CD4-positive, CD25-positive, alpha-beta regulatory T cell (primary cell): ENCODE data around the gene PHF8. TPM values are rescaled to one million over a fixed set of nuclear protein-coding genes. Genes with fewer than 3 reads are reported as not detected.
A peak's percentile ranks its signal among the peaks of the same experiment; 100 is the strongest.

Source experiments
- ATAC-seq, 2 donors: fragments of 150-1000 bp; cut with Tn5 transposase; one replicate each; pipeline ENCODE4 v1.10.0; 2021; ENCODE audit warnings: low read depth in 2 of 2, moderate number of reproducible peaks in 2 of 2, moderate library complexity in 1 of 2
- DNase-seq, 3 donors: peaks; one replicate each; pipeline versions ENCODE4 v3.0.0 to v3.0.0-alpha.2; 2012 to 2022; ENCODE audit warnings: mixed read lengths in 1 of 3
- H3K27ac ChIP-seq: one replicate; pipeline ENCODE4 v1.7.0; 2013; ENCODE audit warnings: mild to moderate bottlenecking, low read length; ENCODE audit not compliant: insufficient read depth, poor library complexity, severe bottlenecking
- H3K27me3 ChIP-seq: one replicate; pipeline ENCODE4 v1.7.0; 2013; ENCODE audit warnings: low read length; ENCODE audit not compliant: control insufficient read depth, insufficient read depth
- H3K36me3 ChIP-seq: one replicate; pipeline ENCODE4 v1.7.0; 2013; ENCODE audit warnings: mild to moderate bottlenecking, low read length, moderate library complexity; ENCODE audit not compliant: control insufficient read depth, insufficient read depth
- H3K4me1 ChIP-seq: 2 replicates; pipeline ENCODE4 v1.7.0; 2013; ENCODE audit warnings: mild to moderate bottlenecking, low read length; ENCODE audit not compliant: insufficient read depth, control insufficient read depth, poor library complexity, severe bottlenecking
- H3K4me3 ChIP-seq: one replicate; pipeline ENCODE4 v1.7.0; 2013; ENCODE audit warnings: low read depth, mild to moderate bottlenecking, low read length, moderate library complexity
- H3K9me3 ChIP-seq, 2 experiments: 1 replicate in 1 of 2; 2 replicates in 1 of 2; pipeline ENCODE4 v1.7.0; 2013; ENCODE audit warnings: low read length in 2 of 2, mild to moderate bottlenecking in 1 of 2, moderate library complexity in 1 of 2; ENCODE audit not compliant: control insufficient read depth in 2 of 2
- H3K27ac Mint-ChIP-seq, 3 donors: one replicate each; pipeline ENCODE4 v1.8.0; 2020 to 2022; ENCODE audit warnings: mild to moderate bottlenecking in 3 of 3, mixed read lengths in 3 of 3, moderate library complexity in 2 of 3
- H3K27me3 Mint-ChIP-seq: one replicate; pipeline ENCODE4 v1.8.0; 2022; ENCODE audit warnings: mild to moderate bottlenecking, mixed read lengths
- H3K36me3 Mint-ChIP-seq: one replicate; pipeline ENCODE4 v1.8.0; 2020; ENCODE audit warnings: mixed read lengths
- H3K4me1 Mint-ChIP-seq, 4 donors: one replicate each; pipeline ENCODE4 v1.8.0; 2020 to 2022; ENCODE audit warnings: mixed read lengths in 4 of 4, mild to moderate bottlenecking in 1 of 4
- H3K4me3 Mint-ChIP-seq, 4 donors: one replicate each; pipeline ENCODE4 v1.8.0; 2020 to 2022; ENCODE audit warnings: mild to moderate bottlenecking in 4 of 4, mixed read lengths in 4 of 4, moderate library complexity in 3 of 4
- H3K9me3 Mint-ChIP-seq, 7 donors: one replicate each; pipeline ENCODE4 v1.8.0; 2020 to 2022; ENCODE audit warnings: mixed read lengths in 7 of 7, mild to moderate bottlenecking in 3 of 7, moderate library complexity in 2 of 7
- polyA plus RNA-seq, 4 donors: library from polyadenylated mRNA; unstranded; fragments of 300-500 nt; fragmentation: Illumina TruSeq; gene quantifications; one replicate each; pipeline ENCODE4 v1.2.3, GENCODE V29; 2021
- total RNA-seq: library from RNA; stranded (reverse); gene quantifications from one replicate; pipeline ENCODE4 v1.2.3, GENCODE V29; 2022

The PHF8 gene
- 65.8 TPM for total RNA-seq
- polyA plus RNA-seq: 10 to 100 TPM; 17.2 to 21.5 (median 19.0) TPM

GRCh38 chrX:54044126-54044876, at the start of gene PHF8:
Gene PHF8 (minus strand): TSS chrX:54044473. CDS start chrX:54042728, 1,745 bp downstream.
- Histone ChIP-seq H3K4me1 (peaks cover 7% of the 10 kb centered on the region), H3K27me3 (no peaks in the 10 kb centered on the region), H3K27ac (peak within 1 kb of the TSS; percentile 94), H3K36me3 (peaks cover 21% of the 10 kb centered on the region), H3K9me3 (no peaks in the 10 kb centered on the region), H3K4me3 (peak within 1 kb of the TSS; percentile 89)
- peaks cover 5% of the 10 kb centered on the region for H3K27me3 Mint-ChIP-seq
- ATAC-seq (peak; percentile 86 to 89), DNase-seq (peak; percentile 90 to 96 (median 94))
- peaks cover 0 to 32% (median 9%) of the 10 kb centered on the region in 4 donors for H3K4me1 Mint-ChIP-seq
- peaks cover 0 to 1% (median 0%) of the 10 kb centered on the region in 7 donors for H3K9me3 Mint-ChIP-seq
- H3K36me3 Mint-ChIP-seq: peaks cover 10% of the 10 kb centered on the region
- H3K4me3 Mint-ChIP-seq: peak within 1 kb of the TSS; percentile 91 to 100 (median 98)
- peak within 1 kb of the TSS; percentile 97 to 98 (median 98) for H3K27ac Mint-ChIP-seq

GRCh38 chrX:54093571-54093970, 49.3 kb upstream of the PHF8 start:
- no peaks in the 10 kb centered on the region for H3K4me1 ChIP-seq
- no peak overlapping the region for H3K27ac Mint-ChIP-seq
- no peaks in the 10 kb centered on the region for H3K27me3 ChIP-seq
- H3K27me3 Mint-ChIP-seq: no peaks in the 10 kb centered on the region
- no peak for ATAC-seq
- H3K9me3 Mint-ChIP-seq: peaks cover 0 to 1% (median 0%) of the 10 kb centered on the region in 7 donors
- H3K36me3 ChIP-seq: no peaks in the 10 kb centered on the region
- H3K27ac ChIP-seq: no peak overlapping the region
- peaks cover 3% of the 10 kb centered on the region for H3K36me3 Mint-ChIP-seq
- DNase-seq: no peak
- no peak overlapping the region for H3K4me3 ChIP-seq
- H3K4me3 Mint-ChIP-seq: no peak overlapping the region
- no peaks in the 10 kb centered on the region for H3K9me3 ChIP-seq
- H3K4me1 Mint-ChIP-seq: no peaks in the 10 kb centered on the region

DNA sequence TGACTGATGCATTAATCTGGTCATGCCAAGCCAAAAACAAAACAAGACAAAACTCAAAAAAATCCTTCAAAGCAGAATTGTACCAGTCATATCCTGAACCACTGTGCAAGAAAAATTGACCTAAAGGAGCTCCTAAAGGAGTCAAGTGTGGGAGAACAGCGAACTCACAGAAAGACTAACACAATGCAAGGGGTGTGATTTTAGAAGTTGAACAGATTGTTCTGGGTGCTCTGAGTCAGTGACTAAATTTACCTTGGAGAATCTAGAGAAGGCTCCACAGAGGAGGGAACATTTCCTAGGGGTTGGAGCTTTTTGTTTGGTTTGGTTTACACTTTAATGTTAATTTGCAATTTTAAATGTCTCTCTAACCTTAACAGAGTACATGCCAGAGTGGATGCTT, 48.9 kb upstream of the PHF8 start:
- no peak overlapping the region for H3K27ac Mint-ChIP-seq
- Histone ChIP-seq H3K4me1 (no peaks in the 10 kb centered on the region), H3K9me3 (no peaks in the 10 kb centered on the region), H3K4me3 (no peak overlapping the region), H3K27ac (no peak overlapping the region), H3K27me3 (no peaks in the 10 kb centered on the region), H3K36me3 (no peaks in the 10 kb centered on the region)
- no peaks in the 10 kb centered on the region for H3K4me1 Mint-ChIP-seq
- peaks cover 0 to 1% (median 0%) of the 10 kb centered on the region in 7 donors for H3K9me3 Mint-ChIP-seq
- H3K27me3 Mint-ChIP-seq: no peaks in the 10 kb centered on the region
- ATAC-seq (no peak), DNase-seq (no peak)
- H3K4me3 Mint-ChIP-seq: no peak overlapping the region
- H3K36me3 Mint-ChIP-seq: peaks cover 3% of the 10 kb centered on the region

DNA sequence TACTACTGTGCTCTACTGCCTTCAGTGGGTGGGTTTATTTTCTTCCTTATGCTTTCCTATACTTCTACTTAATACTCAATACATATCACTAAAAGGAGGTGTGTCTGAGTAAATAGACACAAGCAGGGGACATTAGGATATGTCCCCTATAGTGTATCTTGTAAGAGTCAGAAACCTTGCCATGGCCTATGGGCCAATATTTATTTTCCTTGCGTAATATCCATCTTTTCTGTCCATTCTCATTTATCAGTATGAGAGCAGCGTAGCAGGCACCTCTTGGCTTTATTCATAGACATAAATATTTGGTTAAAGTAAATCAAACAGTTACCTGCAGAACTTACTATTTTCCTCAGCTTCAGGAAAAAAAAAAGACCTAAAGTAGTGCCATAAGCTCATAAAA, 46.6 kb upstream of the PHF8 start:
- Histone ChIP-seq H3K4me1 (no peaks in the 10 kb centered on the region), H3K27me3 (no peaks in the 10 kb centered on the region), H3K4me3 (no peak overlapping the region), H3K9me3 (no peaks in the 10 kb centered on the region), H3K36me3 (no peaks in the 10 kb centered on the region), H3K27ac (no peak overlapping the region)
- H3K27me3 Mint-ChIP-seq: no peaks in the 10 kb centered on the region
- H3K4me3 Mint-ChIP-seq: peak overlapping the region in 1 of 4 donors; percentile 51
- no peak overlapping the region for H3K27ac Mint-ChIP-seq
- peaks cover 0 to 1% (median 0%) of the 10 kb centered on the region in 7 donors for H3K9me3 Mint-ChIP-seq
- DNase-seq: no peak
- no peaks in the 10 kb centered on the region for H3K4me1 Mint-ChIP-seq
- no peak for ATAC-seq
- H3K36me3 Mint-ChIP-seq: peaks cover 3% of the 10 kb centered on the region

DNA sequence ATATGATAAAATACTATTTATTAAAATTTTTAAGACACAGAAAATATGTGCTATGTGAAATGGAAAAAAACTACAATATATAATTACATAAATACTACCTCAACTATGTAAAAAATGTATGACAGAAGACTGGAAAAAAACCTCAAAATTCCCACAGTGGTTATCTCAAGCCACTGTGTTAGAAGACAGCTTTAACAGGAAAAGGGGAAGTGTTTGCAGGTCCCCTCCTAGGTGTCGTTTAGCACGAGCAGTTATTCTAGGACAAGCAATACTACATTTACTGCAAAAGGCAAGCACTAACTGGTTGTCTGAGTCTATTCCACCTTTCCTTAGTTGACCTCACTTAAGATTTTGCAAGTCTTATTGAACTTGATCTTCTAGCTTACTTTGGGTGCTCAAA, 44.9 kb upstream of the PHF8 start:
- Mint-ChIP-seq H3K27ac (no peak overlapping the region), H3K27me3 (no peaks in the 10 kb centered on the region), H3K4me1 (no peaks in the 10 kb centered on the region), H3K36me3 (peaks cover 7% of the 10 kb centered on the region), H3K9me3 (no peaks in the 10 kb centered on the region), H3K4me3 (no peak overlapping the region)
- Histone ChIP-seq H3K36me3 (peaks cover 4% of the 10 kb centered on the region), H3K27me3 (no peaks in the 10 kb centered on the region), H3K9me3 (no peaks in the 10 kb centered on the region), H3K4me3 (no peak overlapping the region), H3K4me1 (no peaks in the 10 kb centered on the region), H3K27ac (no peak overlapping the region)
- ATAC-seq: no peak
- DNase-seq: no peak

GRCh38 chrX:54087661-54088060, 43.4 kb upstream of the PHF8 start:
- Mint-ChIP-seq H3K36me3 (peaks cover 7% of the 10 kb centered on the region), H3K4me1 (no peaks in the 10 kb centered on the region), H3K27me3 (no peaks in the 10 kb centered on the region), H3K4me3 (no peak overlapping the region), H3K9me3 (no peaks in the 10 kb centered on the region), H3K27ac (no peak overlapping the region)
- no peaks in the 10 kb centered on the region for H3K9me3 ChIP-seq
- H3K36me3 ChIP-seq: peaks cover 5% of the 10 kb centered on the region
- H3K27me3 ChIP-seq: no peaks in the 10 kb centered on the region
- ATAC-seq: no peak
- H3K4me1 ChIP-seq: no peaks in the 10 kb centered on the region
- H3K4me3 ChIP-seq: no peak overlapping the region
- H3K27ac ChIP-seq: no peak overlapping the region
- no peak for DNase-seq

DNA sequence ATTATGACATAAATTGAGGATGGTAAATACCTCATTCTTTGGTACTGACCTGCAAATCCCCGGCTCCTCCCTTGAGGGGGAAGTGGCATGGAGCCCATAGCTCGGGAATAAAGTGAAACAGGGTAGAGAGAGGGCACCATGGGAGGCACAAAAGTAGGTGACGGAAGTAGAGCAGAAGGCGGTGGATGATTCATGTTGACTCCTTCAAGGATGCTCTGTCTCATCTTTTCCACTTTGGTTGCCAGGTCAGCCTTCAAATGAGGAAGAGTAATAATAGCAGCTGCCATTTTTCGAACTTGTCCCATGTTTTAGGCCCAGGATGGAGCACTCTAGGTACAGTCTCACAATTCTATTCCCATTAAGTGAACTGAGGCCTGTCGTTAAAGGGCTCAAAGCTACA, 41.4 kb upstream of the PHF8 start:
- H3K36me3 Mint-ChIP-seq: peaks cover 7% of the 10 kb centered on the region
- Histone ChIP-seq H3K4me3 (no peak overlapping the region), H3K36me3 (peaks cover 5% of the 10 kb centered on the region), H3K4me1 (no peaks in the 10 kb centered on the region), H3K9me3 (no peaks in the 10 kb centered on the region), H3K27ac (no peak overlapping the region), H3K27me3 (no peaks in the 10 kb centered on the region)
- no peaks in the 10 kb centered on the region for H3K27me3 Mint-ChIP-seq
- H3K27ac Mint-ChIP-seq: no peak overlapping the region
- H3K4me1 Mint-ChIP-seq: no peaks in the 10 kb centered on the region
- ATAC-seq: no peak
- H3K4me3 Mint-ChIP-seq: no peak overlapping the region
- no peak for DNase-seq
- no peaks in the 10 kb centered on the region for H3K9me3 Mint-ChIP-seq

GRCh38 chrX:54076903-54077302, 32.6 kb upstream of the PHF8 start:
- no peak overlapping the region for H3K27ac Mint-ChIP-seq
- no peak for ATAC-seq
- Histone ChIP-seq H3K4me3 (no peak overlapping the region), H3K27me3 (no peaks in the 10 kb centered on the region), H3K27ac (no peak overlapping the region), H3K4me1 (no peaks in the 10 kb centered on the region), H3K9me3 (no peaks in the 10 kb centered on the region), H3K36me3 (no peaks in the 10 kb centered on the region)
- H3K4me3 Mint-ChIP-seq: no peak overlapping the region
- no peaks in the 10 kb centered on the region for H3K27me3 Mint-ChIP-seq
- H3K4me1 Mint-ChIP-seq: no peaks in the 10 kb centered on the region
- H3K36me3 Mint-ChIP-seq: no peaks in the 10 kb centered on the region
- DNase-seq: no peak
- H3K9me3 Mint-ChIP-seq: no peaks in the 10 kb centered on the region
